ENCODE measurements around the gene OS9. TPM values are rescaled to one million over a fixed set of nuclear protein-coding genes. Genes with fewer than 3 reads are reported as not detected.
A peak's percentile ranks its signal among the peaks of the same experiment; 100 is the strongest.

Gene OS9
- total and polyA plus RNA-seq, 9 of the 15 experiments (the other 6 are each of a cell fraction or from before 2014, with no cell fraction given) = 4.6 to 105 (median 89.5) TPM

GRCh38 chr12:57754411-57755193, 60.7 kb downstream of the OS9 start, which contains the start of gene MARCHF9 (continued):
- TF ChIP-seq REST (IDR thresholded peaks at IDR 0.05; ENCODE audit: borderline replicate concordance) (no peak), REST (CRISPR knock-in tag; IDR thresholded peaks at IDR 0.05; ENCODE audit: low read depth) (no peak), CBFA2T2 (conservative IDR thresholded peaks at IDR 0.05) (no peak), MTA3 (IDR thresholded peaks at IDR 0.05; ENCODE audit: borderline replicate concordance) (no peak), ZC3H11A (IDR thresholded peaks at IDR 0.05; ENCODE audit: low read depth, low read length) (no peak), ZNF644 (tag; IDR thresholded peaks at IDR 0.05; ENCODE audit: low read depth) (no peak), ZBTB40 (IDR thresholded peaks at IDR 0.05) (no peak), ZBTB40 (CRISPR knock-in tag; IDR thresholded peaks at IDR 0.05) (no peak), EHMT2 (IDR thresholded peaks at IDR 0.05) (peak; percentile 60), ARHGAP35 (IDR thresholded peaks at IDR 0.05; ENCODE audit: partially characterized antibody) (no peak)
